ENCODE data around the gene HTD2. TPM values are rescaled to one million over a fixed set of nuclear protein-coding genes. Genes with fewer than 3 reads are reported as not detected.
"Not testable (repeated sequence)": the region's sequence is repeated elsewhere in the genome, so short reads cannot be mapped to it uniquely, and the experiment has no call there.

HTD2 gene
- total RNA-seq, 4 donors from 2014 or later: 10.6 to 15.1 (median 13.7) TPM

DNA sequence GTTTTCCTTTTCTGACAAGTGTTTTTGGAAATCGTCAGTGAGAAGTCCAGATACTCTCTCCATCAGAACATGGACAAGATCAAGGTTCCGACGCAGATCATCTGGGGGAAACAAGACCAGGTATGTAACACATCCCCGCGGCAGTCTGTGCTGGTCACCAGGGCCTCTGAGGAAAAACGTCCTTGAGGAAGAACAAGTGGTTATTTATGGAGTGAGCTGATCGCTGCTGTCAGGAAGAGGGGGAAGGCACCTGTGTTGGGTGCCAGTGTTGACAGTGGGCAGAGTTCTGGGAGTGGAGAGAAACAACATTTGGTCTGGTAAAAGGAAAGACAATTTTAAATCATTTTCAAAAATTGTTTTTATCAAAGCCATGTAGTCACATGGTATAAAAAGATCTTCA, 21.0 kb upstream of the HTD2 start:
- H3K36me3 ChIP-seq: peaks cover 0 to 78% (median 0%) of the 10 kb centered on the region in 3 donors
- H3K4me1 ChIP-seq: peaks cover 0 to 7% (median 0%) of the 10 kb centered on the region in 4 donors
- no peak overlapping the region for H3K4me3 ChIP-seq
- no peaks in the 10 kb centered on the region for H3K27me3 ChIP-seq
- no peak overlapping the region for H3K27ac ChIP-seq
- 88 to 91% methylated on average over 7 of the region's 7 CpGs for WGBS, 2 donors
- no peaks in the 10 kb centered on the region for H3K9me3 ChIP-seq
- DNase-seq (ENCODE audit: low spot score in 2 of 2): no peak
- TF ChIP-seq, protein P1, sequence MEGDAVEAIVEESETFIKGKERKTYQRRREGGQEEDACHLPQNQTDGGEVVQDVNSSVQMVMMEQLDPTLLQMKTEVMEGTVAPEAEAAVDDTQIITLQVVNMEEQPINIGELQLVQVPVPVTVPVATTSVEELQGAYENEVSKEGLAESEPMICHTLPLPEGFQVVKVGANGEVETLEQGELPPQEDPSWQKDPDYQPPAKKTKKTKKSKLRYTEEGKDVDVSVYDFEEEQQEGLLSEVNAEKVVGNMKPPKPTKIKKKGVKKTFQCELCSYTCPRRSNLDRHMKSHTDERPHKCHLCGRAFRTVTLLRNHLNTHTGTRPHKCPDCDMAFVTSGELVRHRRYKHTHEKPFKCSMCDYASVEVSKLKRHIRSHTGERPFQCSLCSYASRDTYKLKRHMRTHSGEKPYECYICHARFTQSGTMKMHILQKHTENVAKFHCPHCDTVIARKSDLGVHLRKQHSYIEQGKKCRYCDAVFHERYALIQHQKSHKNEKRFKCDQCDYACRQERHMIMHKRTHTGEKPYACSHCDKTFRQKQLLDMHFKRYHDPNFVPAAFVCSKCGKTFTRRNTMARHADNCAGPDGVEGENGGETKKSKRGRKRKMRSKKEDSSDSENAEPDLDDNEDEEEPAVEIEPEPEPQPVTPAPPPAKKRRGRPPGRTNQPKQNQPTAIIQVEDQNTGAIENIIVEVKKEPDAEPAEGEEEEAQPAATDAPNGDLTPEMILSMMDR (IDR thresholded peaks at IDR 0.05): no peak
- no peak for TF ChIP-seq POLR2A (IDR thresholded peaks at IDR 0.05)
- TF ChIP-seq EP300 (IDR thresholded peaks at IDR 0.05): no peak

DNA sequence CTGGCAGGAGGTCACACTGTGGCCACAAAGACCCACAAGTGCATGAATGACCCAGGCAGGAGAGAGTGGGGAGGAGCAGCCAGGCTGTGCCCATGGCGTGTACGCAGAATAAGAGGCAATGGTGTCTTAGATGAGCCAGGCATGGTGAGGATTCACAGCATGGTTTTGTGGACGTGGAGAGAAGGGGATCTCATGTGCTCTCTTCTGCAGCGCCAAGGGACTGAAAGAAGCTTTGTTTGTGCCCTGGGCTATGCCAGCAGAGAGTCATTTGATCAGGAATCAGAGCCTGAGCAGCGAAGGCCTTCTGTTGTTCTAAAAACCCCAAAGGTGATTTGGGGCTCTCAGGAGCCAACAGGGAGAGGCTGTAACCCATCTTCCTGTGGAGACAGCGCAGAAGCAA, 19.0 kb upstream of the HTD2 start:
- WGBS, 2 donors: 67 to 75% methylated on average over 6 of the region's 6 CpGs
- Histone ChIP-seq H3K9me3 (no peaks in the 10 kb centered on the region), H3K27me3 (no peaks in the 10 kb centered on the region), H3K4me1 (peaks cover 0 to 7% (median 0%) of the 10 kb centered on the region in 4 donors), H3K36me3 (peaks cover 0 to 59% (median 0%) of the 10 kb centered on the region in 3 donors), H3K4me3 (no peak overlapping the region), H3K27ac (no peak overlapping the region)
- TF ChIP-seq EP300 (IDR thresholded peaks at IDR 0.05): no peak
- no peak for TF ChIP-seq POLR2A (IDR thresholded peaks at IDR 0.05)
- TF ChIP-seq, protein P1 (IDR thresholded peaks at IDR 0.05): no peak
- no peak for DNase-seq (ENCODE audit: low spot score in 2 of 2)

DNA sequence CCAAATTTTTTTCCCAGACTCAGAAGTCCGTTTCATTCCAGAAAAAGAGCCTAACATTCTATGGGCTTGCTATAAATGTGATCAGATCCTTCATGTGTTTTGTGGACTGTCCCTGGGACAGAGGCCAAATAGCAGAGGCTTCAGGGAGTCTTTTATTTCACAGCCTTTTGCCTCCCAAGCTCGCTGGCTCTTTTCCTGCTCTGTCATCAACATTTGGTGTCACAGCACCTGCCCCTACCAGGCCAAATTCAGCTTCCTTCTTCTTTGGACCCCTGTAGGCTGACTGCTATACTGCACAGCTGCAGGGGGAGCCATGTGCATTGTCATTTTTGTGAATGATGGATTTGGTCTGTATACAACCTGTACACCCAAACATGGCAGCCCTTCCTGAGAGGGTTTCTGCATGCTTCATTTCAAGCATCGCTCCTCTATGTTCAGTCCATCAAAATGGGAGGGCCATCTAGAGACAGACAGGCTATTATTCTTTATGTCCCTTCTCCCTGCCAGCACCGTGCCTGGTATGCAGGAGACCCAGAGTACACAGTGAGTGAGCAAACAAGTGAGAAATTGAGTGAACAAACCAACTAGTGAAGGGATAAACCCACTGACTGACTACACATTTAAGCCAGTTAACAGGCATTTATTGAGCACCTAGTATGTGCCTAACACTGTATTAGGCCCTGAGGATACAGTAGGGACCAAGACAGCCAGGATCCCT, 18.1 kb upstream of the HTD2 start:
- Histone ChIP-seq H3K27ac (no peak overlapping the region), H3K4me1 (peaks cover 0 to 7% (median 0%) of the 10 kb centered on the region in 4 donors), H3K27me3 (no peaks in the 10 kb centered on the region), H3K4me3 (no peak overlapping the region), H3K36me3 (peaks cover 0 to 58% (median 0%) of the 10 kb centered on the region in 3 donors), H3K9me3 (no peaks in the 10 kb centered on the region)
- no peak for DNase-seq (ENCODE audit: low spot score in 2 of 2)
- 53 to 61% methylated on average over 4 of the region's 4 CpGs for WGBS, 2 donors
- TF ChIP-seq POLR2A (IDR thresholded peaks at IDR 0.05) (no peak), EP300 (IDR thresholded peaks at IDR 0.05) (no peak)
- TF ChIP-seq, protein P1 (IDR thresholded peaks at IDR 0.05): no peak

DNA sequence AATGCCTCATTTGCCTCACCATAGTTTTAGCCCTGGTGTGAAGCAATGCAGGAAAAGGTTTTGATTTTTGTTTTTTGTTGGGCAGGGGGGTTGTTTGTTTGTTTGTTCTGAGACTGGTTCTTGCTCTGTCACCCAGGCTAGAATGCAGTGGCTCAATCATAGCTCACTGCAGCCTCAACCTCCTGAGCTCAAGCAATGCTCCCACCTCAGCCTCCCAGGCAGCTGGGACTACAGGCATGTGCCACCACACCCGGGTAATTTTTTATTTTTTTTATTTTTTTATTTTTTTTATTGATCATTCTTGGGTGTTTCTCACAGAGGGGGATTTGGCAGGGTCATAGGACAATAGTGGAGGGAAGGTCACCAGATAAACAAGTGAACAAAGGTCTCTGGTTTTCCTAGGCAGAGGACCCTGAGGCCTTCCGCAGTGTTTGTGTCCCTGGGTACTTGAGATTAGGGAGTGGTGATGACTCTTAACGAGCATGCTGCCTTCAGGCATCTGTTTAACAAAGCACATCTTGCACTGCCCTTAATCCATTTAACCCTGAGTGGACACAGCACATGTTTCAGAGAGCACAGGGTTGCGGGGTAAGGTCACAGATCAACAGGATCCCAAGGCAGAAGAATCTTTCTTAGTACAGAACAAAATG, 17.2 kb upstream of the HTD2 start:
- peaks cover 0 to 59% (median 0%) of the 10 kb centered on the region in 3 donors for H3K36me3 ChIP-seq
- H3K4me3 ChIP-seq; H3K27ac ChIP-seq; H3K9me3 ChIP-seq; H3K27me3 ChIP-seq; DNase-seq (ENCODE audit: low spot score in 2 of 2); H3K4me1 ChIP-seq: not testable (repeated sequence)
- WGBS, 2 donors: 65 to 75% methylated on average over 3 to 4 of the region's 4 CpGs

DNA sequence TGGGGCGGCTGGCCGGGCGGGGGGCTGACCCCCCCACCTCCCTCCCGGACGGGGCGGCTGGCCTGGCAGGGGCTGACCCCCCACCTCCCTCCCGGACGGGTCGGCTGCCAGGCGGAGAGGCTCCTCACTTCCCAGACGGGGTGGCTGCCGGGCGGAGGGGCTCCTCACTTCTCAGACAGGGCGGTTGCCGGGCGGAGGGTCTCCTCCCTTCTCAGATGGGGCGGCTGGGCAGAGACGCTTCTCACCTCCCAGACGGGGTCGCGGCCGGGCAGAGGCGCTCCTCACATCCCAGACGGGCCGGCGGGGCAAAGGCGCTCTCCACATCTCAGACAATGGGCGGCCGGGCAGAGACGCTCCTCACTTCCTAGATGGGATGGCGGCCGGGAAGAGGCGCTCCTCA, 15.9 kb upstream of the HTD2 start:
- not testable (repeated sequence) for H3K9me3 ChIP-seq; H3K27ac ChIP-seq; H3K4me3 ChIP-seq; H3K4me1 ChIP-seq; DNase-seq (ENCODE audit: low spot score in 2 of 2); H3K27me3 ChIP-seq
- WGBS, 2 donors: 97 to 98% methylated on average over 12 to 16 of the region's 33 CpGs
- peaks cover 0 to 56% (median 0%) of the 10 kb centered on the region in 3 donors for H3K36me3 ChIP-seq

DNA sequence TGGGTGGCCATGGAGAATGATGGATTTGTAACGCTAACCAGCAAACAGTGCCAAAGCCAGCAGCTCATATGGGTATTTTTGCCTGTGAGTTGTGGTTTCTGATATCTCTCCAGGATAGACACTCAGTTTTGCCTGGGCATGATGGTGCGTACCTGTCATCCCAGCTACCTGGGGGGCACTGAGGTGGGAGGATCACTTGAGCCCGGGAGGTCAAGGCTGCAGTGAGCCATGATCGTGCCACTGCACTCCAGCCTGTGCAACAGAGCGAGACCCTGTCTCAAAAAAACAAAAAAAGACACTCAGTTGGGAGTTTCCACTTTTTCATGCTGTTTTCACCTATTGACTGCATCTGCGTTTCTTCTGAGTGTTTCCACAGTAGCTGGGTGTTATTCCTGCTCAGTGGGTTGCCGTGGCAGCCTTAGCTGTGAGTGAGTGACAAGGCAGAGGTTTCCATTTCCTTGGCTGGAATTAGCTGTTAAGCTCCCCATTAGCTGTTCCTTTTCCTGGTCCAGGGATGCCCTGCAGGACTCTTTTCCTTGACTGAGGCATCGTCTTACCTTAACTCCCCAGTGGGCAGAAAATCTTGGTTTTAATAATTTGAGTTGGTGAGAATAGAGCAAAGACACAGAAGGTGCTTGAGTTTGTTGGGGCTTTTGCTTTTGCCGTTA, 14.5 kb upstream of the HTD2 start:
- peaks cover 0 to 48% (median 0%) of the 10 kb centered on the region in 3 donors for H3K36me3 ChIP-seq
- WGBS, 2 donors: 73% methylated on average over 9 of the region's 9 CpGs
- no peaks in the 10 kb centered on the region for H3K9me3 ChIP-seq
- no peak overlapping the region for H3K4me3 ChIP-seq
- H3K27me3 ChIP-seq: no peaks in the 10 kb centered on the region
- H3K4me1 ChIP-seq: peaks cover 0 to 7% (median 0%) of the 10 kb centered on the region in 4 donors
- no peak for DNase-seq (ENCODE audit: low spot score in 2 of 2)
- no peak overlapping the region for H3K27ac ChIP-seq
- TF ChIP-seq, protein P1 (IDR thresholded peaks at IDR 0.05): no peak
- TF ChIP-seq EP300 (IDR thresholded peaks at IDR 0.05) (no peak), POLR2A (IDR thresholded peaks at IDR 0.05) (no peak)
